Measurements from ENCODE around the gene TLCD3B. TPM values are rescaled to one million over a fixed set of nuclear protein-coding genes. Genes with fewer than 3 reads are reported as not detected.

TLCD3B gene
- total and polyA plus RNA-seq, 4 experiments from 2014 or later: not detected

DNA sequence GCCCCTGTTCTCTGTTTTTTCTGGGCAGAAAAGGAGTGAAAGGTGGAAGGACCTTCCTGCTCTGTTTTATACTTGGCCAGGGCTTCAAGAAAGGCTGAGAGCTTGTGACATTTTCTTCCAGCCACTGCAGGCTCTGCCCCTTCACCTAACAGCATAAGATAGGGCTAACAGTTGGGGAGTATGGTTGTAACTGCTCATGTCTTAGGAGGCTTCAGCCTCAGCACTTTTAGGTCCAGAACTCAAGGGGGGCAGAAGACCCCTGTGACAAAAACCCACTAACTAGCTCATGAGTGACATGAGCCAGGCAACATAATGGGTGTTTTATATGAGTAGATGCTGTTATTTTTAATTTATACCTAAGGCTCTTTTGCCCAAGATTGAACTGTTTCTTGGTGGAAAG lies 39.4 kb upstream of the TLCD3B start:
- ChIA-PET CTCF (ENCODE audit: partially characterized antibody) (interaction anchor here (1.2 to 2.1 kb wide), 2 partner anchors 15 to 22 kb away, joined by 4 to 8 read pairs; partner anchors contain the start of gene TBX6), POLR2A (ENCODE audit: partially characterized antibody) (interaction anchor here (0.6 to 20.4 kb wide), 5 partner anchors 15 to 370 kb away, joined by 3 to 404 read pairs (median 3); partner anchors contain the start of genes CORO1A, TBX6 and YPEL3)
- Histone ChIP-seq H3K4me1 (ENCODE audit: insufficient read depth, low read length) (peaks cover 48% of the 10 kb centered on the region), H3K9me3 (ENCODE audit: control insufficient read depth in 1 of 2, low read length in 2 of 2) (no peaks in the 10 kb centered on the region), H3K27ac (ENCODE audit: low read depth, low read length) (no peak overlapping the region), H3K4me3 (ENCODE audit: low read length in 2 of 2) (no peak overlapping the region), H3K36me3 (ENCODE audit: insufficient read depth, low read length) (peaks cover 56% of the 10 kb centered on the region), H3K27me3 (ENCODE audit: insufficient read depth, low read length) (no peaks in the 10 kb centered on the region)
- H3K4me3 Mint-ChIP-seq: peak overlapping the region in 1 of 8 donors; percentile 20
- DNase-seq: no peak
- no peaks in the 10 kb centered on the region for H3K9me3 Mint-ChIP-seq
- intact Hi-C loops (cut with micrococcal nuclease): no loop called here
- H3K27me3 Mint-ChIP-seq: no peaks in the 10 kb centered on the region
- peaks cover 36 to 65% of the 10 kb centered on the region in 2 donors for H3K36me3 Mint-ChIP-seq
- H3K4me1 Mint-ChIP-seq: peaks cover 17 to 53% (median 35%) of the 10 kb centered on the region in 4 donors
- peak overlapping the region in 3 of 7 donors; percentile 46 to 57 (median 56) for H3K27ac Mint-ChIP-seq

DNA sequence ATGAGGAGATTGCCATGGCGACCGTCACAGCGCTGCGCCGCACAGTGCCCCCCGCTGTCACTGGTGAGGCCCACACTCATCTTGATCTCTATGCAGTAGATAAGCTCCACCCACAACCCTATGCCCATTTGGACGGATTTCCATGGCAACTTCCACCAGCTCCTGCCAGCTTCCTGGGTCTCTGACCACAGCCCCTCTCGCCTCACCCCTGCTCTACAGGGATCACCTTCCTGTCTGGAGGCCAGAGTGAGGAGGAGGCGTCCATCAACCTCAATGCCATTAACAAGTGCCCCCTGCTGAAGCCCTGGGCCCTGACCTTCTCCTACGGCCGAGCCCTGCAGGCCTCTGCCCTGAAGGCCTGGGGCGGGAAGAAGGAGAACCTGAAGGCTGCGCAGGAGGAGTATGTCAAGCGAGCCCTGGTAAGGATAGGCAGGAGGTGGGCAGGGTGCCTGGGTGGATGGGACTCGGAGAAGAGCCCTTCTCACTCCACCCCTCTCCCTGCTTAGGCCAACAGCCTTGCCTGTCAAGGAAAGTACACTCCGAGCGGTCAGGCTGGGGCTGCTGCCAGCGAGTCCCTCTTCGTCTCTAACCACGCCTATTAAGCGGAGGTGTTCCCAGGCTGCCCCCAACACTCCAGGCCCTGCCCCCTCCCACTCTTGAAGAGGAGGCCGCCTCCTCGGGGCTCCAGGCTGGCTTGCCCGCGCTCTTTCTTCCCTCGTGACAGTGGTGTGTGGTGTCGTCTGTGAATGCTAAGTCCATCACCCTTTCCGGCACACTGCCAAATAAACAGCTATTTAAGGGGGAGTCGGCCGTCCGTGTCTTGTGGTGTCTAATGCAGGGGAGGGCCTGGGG lies 38.8 kb upstream of the TLCD3B start:
- intact Hi-C loops (cut with micrococcal nuclease): no loop called here
- Histone ChIP-seq H3K4me1 (ENCODE audit: insufficient read depth, low read length) (peaks cover 43% of the 10 kb centered on the region), H3K9me3 (ENCODE audit: control insufficient read depth in 1 of 2, low read length in 2 of 2) (no peaks in the 10 kb centered on the region), H3K36me3 (ENCODE audit: insufficient read depth, low read length) (peaks cover 56% of the 10 kb centered on the region), H3K27ac (ENCODE audit: low read depth, low read length) (peak overlapping the region; percentile 24), H3K27me3 (ENCODE audit: insufficient read depth, low read length) (no peaks in the 10 kb centered on the region), H3K4me3 (ENCODE audit: low read length in 2 of 2) (no peak overlapping the region)
- no peak for DNase-seq
- ChIA-PET POLR2A (ENCODE audit: partially characterized antibody) (interaction anchor here (0.6 to 20.4 kb wide), 5 partner anchors 15 to 369 kb away, joined by 3 to 404 read pairs (median 3); partner anchors contain the start of genes PAGR1, TBX6 and YPEL3), CTCF (ENCODE audit: partially characterized antibody) (interaction anchor here (1.2 kb wide), 1 partner anchor 14 kb away, joined by 4 read pairs; no protein-coding TSS in a partner anchor)
- H3K4me3 Mint-ChIP-seq: peak overlapping the region in 4 of 8 donors; percentile 8 to 55 (median 22)
- no peaks in the 10 kb centered on the region for H3K27me3 Mint-ChIP-seq
- H3K9me3 Mint-ChIP-seq: no peaks in the 10 kb centered on the region
- H3K36me3 Mint-ChIP-seq: peaks cover 36 to 65% of the 10 kb centered on the region in 2 donors
- peaks cover 14 to 53% (median 32%) of the 10 kb centered on the region in 4 donors for H3K4me1 Mint-ChIP-seq
- peak overlapping the region in 4 of 7 donors; percentile 35 to 95 (median 65) for H3K27ac Mint-ChIP-seq

DNA sequence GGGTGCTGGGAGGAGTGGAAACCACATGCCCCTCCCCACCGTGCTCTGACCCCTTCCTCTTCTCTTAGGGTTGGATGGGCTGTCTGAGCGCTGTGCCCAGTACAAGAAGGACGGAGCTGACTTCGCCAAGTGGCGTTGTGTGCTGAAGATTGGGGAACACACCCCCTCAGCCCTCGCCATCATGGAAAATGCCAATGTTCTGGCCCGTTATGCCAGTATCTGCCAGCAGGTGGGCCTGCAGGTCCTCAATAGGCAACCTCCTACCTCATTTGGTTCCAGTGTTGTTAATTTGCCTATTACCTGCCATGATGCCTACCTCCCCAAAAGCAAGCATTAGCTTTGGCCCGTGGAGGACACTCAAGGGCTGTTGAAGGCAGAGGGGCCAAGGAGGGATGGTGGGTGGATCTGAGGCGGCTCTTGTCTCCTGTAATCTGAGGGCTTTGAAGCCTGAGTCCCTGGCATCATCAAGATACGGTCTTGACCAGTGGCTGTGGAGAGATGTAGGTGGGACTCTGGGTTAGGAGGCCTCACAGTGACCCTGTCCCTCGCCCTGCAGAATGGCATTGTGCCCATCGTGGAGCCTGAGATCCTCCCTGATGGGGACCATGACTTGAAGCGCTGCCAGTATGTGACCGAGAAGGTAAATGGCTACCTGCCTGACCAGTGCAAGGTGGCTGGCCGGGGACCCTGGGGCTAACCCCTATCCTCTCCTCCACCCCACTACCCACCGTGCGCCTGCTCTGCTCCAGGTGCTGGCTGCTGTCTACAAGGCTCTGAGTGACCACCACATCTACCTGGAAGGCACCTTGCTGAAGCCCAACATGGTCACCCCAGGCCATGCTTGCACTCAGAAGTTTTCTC lies 37.9 kb upstream of the TLCD3B start:
- ChIA-PET POLR2A (ENCODE audit: partially characterized antibody) (interaction anchor here (1.2 to 20.4 kb wide), 5 partner anchors 7 to 253 kb away, joined by 3 to 404 read pairs (median 125); partner anchors contain the start of genes CORO1A, PAGR1, PPP4C and TBX6), CTCF (ENCODE audit: partially characterized antibody) (interaction anchor here (1.2 to 1.8 kb wide), 2 partner anchors 11 to 23 kb away, joined by 4 to 6 read pairs; partner anchors contain the start of gene TBX6)
- Histone ChIP-seq H3K4me1 (ENCODE audit: insufficient read depth, low read length) (peaks cover 41% of the 10 kb centered on the region), H3K36me3 (ENCODE audit: insufficient read depth, low read length) (peaks cover 56% of the 10 kb centered on the region), H3K9me3 (ENCODE audit: control insufficient read depth in 1 of 2, low read length in 2 of 2) (no peaks in the 10 kb centered on the region), H3K27ac (ENCODE audit: low read depth, low read length) (peak overlapping the region; percentile 36), H3K27me3 (ENCODE audit: insufficient read depth, low read length) (no peaks in the 10 kb centered on the region), H3K4me3 (ENCODE audit: low read length in 2 of 2) (no peak overlapping the region)
- H3K4me1 Mint-ChIP-seq: peaks cover 15 to 56% (median 32%) of the 10 kb centered on the region in 4 donors
- H3K4me3 Mint-ChIP-seq: peak overlapping the region; percentile 62 to 91 (median 74)
- H3K9me3 Mint-ChIP-seq: no peaks in the 10 kb centered on the region
- H3K27ac Mint-ChIP-seq: peak overlapping the region; percentile 72 to 95 (median 81)
- peaks cover 36 to 68% of the 10 kb centered on the region in 2 donors for H3K36me3 Mint-ChIP-seq
- intact Hi-C loops (cut with micrococcal nuclease): no loop called here
- no peaks in the 10 kb centered on the region for H3K27me3 Mint-ChIP-seq
- DNase-seq: peak; percentile 54 to 77 (median 63)

DNA sequence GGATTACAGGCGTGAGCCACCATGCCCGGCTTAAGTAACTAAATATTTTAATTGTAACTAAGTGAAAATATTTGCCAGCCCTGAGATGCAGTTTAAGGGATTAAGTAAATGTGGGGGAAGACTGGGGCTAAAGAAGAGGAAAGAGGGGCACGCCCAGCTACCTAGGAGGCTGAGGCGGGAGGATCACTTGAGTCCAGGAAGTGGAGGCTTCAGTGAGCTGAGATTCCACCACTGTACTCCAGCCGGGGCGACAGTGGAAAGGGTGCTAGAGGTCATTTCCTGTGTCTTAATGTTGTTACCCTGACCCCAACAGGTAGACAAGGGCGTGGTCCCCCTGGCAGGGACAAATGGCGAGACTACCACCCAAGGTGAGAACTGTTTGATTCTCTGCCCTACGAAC lies 37.3 kb upstream of the TLCD3B start:
- H3K4me3 Mint-ChIP-seq: peak overlapping the region in 7 of 8 donors; percentile 31 to 91 (median 74)
- H3K27ac Mint-ChIP-seq: peak overlapping the region; percentile 72 to 95 (median 81)
- Histone ChIP-seq H3K27ac (ENCODE audit: low read depth, low read length) (peak overlapping the region; percentile 36), H3K27me3 (ENCODE audit: insufficient read depth, low read length) (no peaks in the 10 kb centered on the region), H3K9me3 (ENCODE audit: control insufficient read depth in 1 of 2, low read length in 2 of 2) (no peaks in the 10 kb centered on the region), H3K36me3 (ENCODE audit: insufficient read depth, low read length) (peaks cover 56% of the 10 kb centered on the region), H3K4me1 (ENCODE audit: insufficient read depth, low read length) (peaks cover 47% of the 10 kb centered on the region), H3K4me3 (ENCODE audit: low read length in 2 of 2) (no peak overlapping the region)
- H3K36me3 Mint-ChIP-seq: peaks cover 36 to 69% of the 10 kb centered on the region in 2 donors
- ChIA-PET POLR2A (ENCODE audit: partially characterized antibody) (interaction anchor here (0.7 to 20.4 kb wide), 6 partner anchors 7 to 467 kb away, joined by 3 to 404 read pairs (median 108); partner anchors contain the start of genes CORO1A, PPP4C, TBX6 and YPEL3), CTCF (ENCODE audit: partially characterized antibody) (interaction anchor here (1.2 to 1.8 kb wide), 2 partner anchors 12 to 23 kb away, joined by 4 to 6 read pairs; partner anchors contain the start of gene TBX6)
- no peaks in the 10 kb centered on the region for H3K27me3 Mint-ChIP-seq
- peaks cover 17 to 61% (median 36%) of the 10 kb centered on the region in 4 donors for H3K4me1 Mint-ChIP-seq
- intact Hi-C loops (cut with micrococcal nuclease): no loop called here
- DNase-seq: no peak
- no peaks in the 10 kb centered on the region for H3K9me3 Mint-ChIP-seq

DNA sequence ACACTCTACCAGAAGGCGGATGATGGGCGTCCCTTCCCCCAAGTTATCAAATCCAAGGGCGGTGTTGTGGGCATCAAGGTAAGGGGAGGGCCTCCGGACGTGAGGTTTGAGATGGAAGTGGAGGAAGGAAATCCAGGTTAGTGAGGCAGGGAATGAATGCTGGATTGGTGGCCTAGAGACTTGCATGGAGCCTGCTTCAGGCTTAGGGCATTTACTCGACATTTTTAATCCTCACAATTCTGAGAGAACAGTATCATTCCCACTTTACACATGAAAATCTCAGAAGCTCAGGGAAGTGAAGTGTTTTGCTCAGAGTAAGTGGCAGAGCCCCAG lies 36.5 kb upstream of the TLCD3B start:
- no peaks in the 10 kb centered on the region for H3K9me3 Mint-ChIP-seq
- H3K4me1 Mint-ChIP-seq: peaks cover 17 to 61% (median 37%) of the 10 kb centered on the region in 4 donors
- H3K36me3 Mint-ChIP-seq: peaks cover 36 to 69% of the 10 kb centered on the region in 2 donors
- Histone ChIP-seq H3K4me1 (ENCODE audit: insufficient read depth, low read length) (peaks cover 49% of the 10 kb centered on the region), H3K9me3 (ENCODE audit: control insufficient read depth in 1 of 2, low read length in 2 of 2) (no peaks in the 10 kb centered on the region), H3K27ac (ENCODE audit: low read depth, low read length) (peak overlapping the region; percentile 94), H3K36me3 (ENCODE audit: insufficient read depth, low read length) (peaks cover 56% of the 10 kb centered on the region), H3K4me3 (ENCODE audit: low read length in 2 of 2) (no peak overlapping the region), H3K27me3 (ENCODE audit: insufficient read depth, low read length) (no peaks in the 10 kb centered on the region)
- CTCF ChIA-PET (ENCODE audit: partially characterized antibody): interaction anchor here (1.2 to 4.8 kb wide), 3 partner anchors 9 to 24 kb away, joined by 3 to 48 read pairs (median 6); partner anchors contain the start of gene TBX6
- H3K27me3 Mint-ChIP-seq: no peaks in the 10 kb centered on the region
- H3K4me3 Mint-ChIP-seq: peak overlapping the region in 7 of 8 donors; percentile 66 to 100 (median 99)
- H3K27ac Mint-ChIP-seq: peak overlapping the region; percentile 64 to 100 (median 83)
- POLR2A ChIA-PET (ENCODE audit: partially characterized antibody): interaction anchor here (1.3 to 20.4 kb wide), 5 partner anchors 8 to 248 kb away, joined by 3 to 404 read pairs (median 125); partner anchors contain the start of genes CORO1A, PPP4C, TBX6 and YPEL3
- DNase-seq: no peak
- intact Hi-C loops (cut with micrococcal nuclease): no loop called here

DNA sequence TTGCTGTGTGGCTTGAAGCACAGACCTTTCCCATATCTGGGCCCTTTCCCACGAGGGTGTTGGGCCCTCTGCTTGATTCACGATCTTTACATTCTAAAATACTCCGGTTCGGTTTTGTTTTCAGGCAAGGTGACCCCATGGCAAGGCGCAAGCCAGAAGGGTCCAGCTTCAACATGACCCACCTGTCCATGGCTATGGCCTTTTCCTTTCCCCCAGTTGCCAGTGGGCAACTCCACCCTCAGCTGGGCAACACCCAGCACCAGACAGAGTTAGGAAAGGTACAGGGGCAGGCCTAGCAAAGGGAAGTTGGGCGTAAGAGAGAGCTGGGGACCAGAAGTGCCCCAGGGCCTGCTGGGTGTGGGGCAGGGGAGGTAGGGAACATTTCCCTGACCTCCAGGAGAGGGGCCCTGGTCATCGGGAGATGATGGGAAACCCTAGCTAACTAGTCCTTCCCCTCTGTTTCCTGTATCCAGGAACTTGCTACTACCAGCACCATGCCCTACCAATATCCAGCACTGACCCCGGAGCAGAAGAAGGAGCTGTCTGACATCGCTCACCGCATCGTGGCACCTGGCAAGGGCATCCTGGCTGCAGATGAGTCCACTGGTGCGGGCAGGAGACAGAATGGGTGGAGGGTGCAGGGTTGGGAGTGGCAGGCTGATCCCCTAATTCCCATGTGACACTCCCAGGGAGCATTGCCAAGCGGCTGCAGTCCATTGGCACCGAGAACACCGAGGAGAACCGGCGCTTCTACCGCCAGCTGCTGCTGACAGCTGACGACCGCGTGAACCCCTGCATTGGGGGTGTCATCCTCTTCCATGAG lies 35.9 kb upstream of the TLCD3B start:
- Histone ChIP-seq H3K36me3 (ENCODE audit: insufficient read depth, low read length) (peaks cover 52% of the 10 kb centered on the region), H3K27me3 (ENCODE audit: insufficient read depth, low read length) (no peaks in the 10 kb centered on the region), H3K4me1 (ENCODE audit: insufficient read depth, low read length) (peaks cover 49% of the 10 kb centered on the region), H3K9me3 (ENCODE audit: control insufficient read depth in 1 of 2, low read length in 2 of 2) (no peaks in the 10 kb centered on the region), H3K27ac (ENCODE audit: low read depth, low read length) (peak overlapping the region; percentile 94), H3K4me3 (ENCODE audit: low read length in 2 of 2) (peak overlapping the region; percentile 77 to 93)
- Mint-ChIP-seq H3K27me3 (no peaks in the 10 kb centered on the region), H3K4me1 (peaks cover 15 to 57% (median 37%) of the 10 kb centered on the region in 4 donors), H3K27ac (peak overlapping the region; percentile 75 to 100 (median 95)), H3K9me3 (no peaks in the 10 kb centered on the region), H3K4me3 (peak overlapping the region; percentile 98 to 100 (median 99)), H3K36me3 (peaks cover 33 to 65% of the 10 kb centered on the region in 2 donors)
- no peak for DNase-seq
- POLR2A ChIA-PET (ENCODE audit: partially characterized antibody): interaction anchor here (0.7 to 20.4 kb wide), 15 partner anchors 9 to 468 kb away, joined by 3 to 404 read pairs (median 10); partner anchors contain the start of genes CORO1A, HIRIP3, INO80E and PPP4C
- CTCF ChIA-PET (ENCODE audit: partially characterized antibody): interaction anchor here (0.9 to 4.8 kb wide), 4 partner anchors 10 to 119 kb away, joined by 3 to 48 read pairs (median 4); partner anchors contain the start of gene TBX6
- intact Hi-C loops (cut with micrococcal nuclease): no loop called here
